ENCODE results near the gene COPS8.
A peak's percentile ranks its signal among the peaks of the same experiment; 100 is the strongest.

Gene COPS8

GRCh38 chr2:237130562-237131421, 45.1 kb downstream of the COPS8 start:
- no peak for TF ChIP-seq CTCF (IDR thresholded peaks at IDR 0.05; ENCODE audit: low read depth, low read length)

GRCh38 chr2:237131749-237132533, 46.3 kb downstream of the COPS8 start:
- H3K4me3 ChIP-seq (ENCODE audit: low read depth, low read length): no peak overlapping the region
- TF ChIP-seq CTCF (IDR thresholded peaks at IDR 0.05; ENCODE audit: low read depth, low read length): no peak

More at GRCh38 chr2:237130562-237131421, 45.1 kb downstream of the COPS8 start:
- no peak overlapping the region for H3K4me3 ChIP-seq (ENCODE audit: low read depth, low read length)

GRCh38 chr2:237132799-237133198, 47.1 kb downstream of the COPS8 start:
- TF ChIP-seq CTCF (IDR thresholded peaks at IDR 0.05; ENCODE audit: low read depth, low read length): 0 out of 2 replicates have a peak, but pooled peaks have one; percentile 16
- H3K4me3 ChIP-seq (ENCODE audit: low read depth, low read length): no peak overlapping the region

- no peak for TF ChIP-seq CTCF (IDR thresholded peaks at IDR 0.05; ENCODE audit: low read depth, low read length)
- no peak overlapping the region for H3K4me3 ChIP-seq (ENCODE audit: low read depth, low read length)
Measured at GRCh38 chr2:237134321-237135230, 48.9 kb downstream of the COPS8 start.

GRCh38 chr2:237136824-237137223, 51.1 kb downstream of the COPS8 start:
- TF ChIP-seq CTCF (IDR thresholded peaks at IDR 0.05; ENCODE audit: low read depth, low read length): no peak
- H3K4me3 ChIP-seq (ENCODE audit: low read depth, low read length): no peak overlapping the region

- no peak for TF ChIP-seq CTCF (IDR thresholded peaks at IDR 0.05; ENCODE audit: low read depth, low read length)
- H3K4me3 ChIP-seq (ENCODE audit: low read depth, low read length): no peak overlapping the region
Measured at GRCh38 chr2:237137626-237138323, 52.1 kb downstream of the COPS8 start.

Measured in WI38 (cell line).